HepG2 (cell line): Measurements from ENCODE around the gene RHBDL1. TPM values are rescaled to one million over a fixed set of nuclear protein-coding genes. Genes with fewer than 3 reads are reported as not detected.
A peak's percentile ranks its signal among the peaks of the same experiment; 100 is the strongest.

Experiments
- HOXA9 ChIP-seq: sonication (generic); formaldehyde crosslinking; IDR thresholded peaks from 2 replicates; pipeline ENCODE4 v1.8.1; 2022; ENCODE audit warnings: missing genetic modification reagents, mild to moderate bottlenecking, moderate library complexity, borderline replicate concordance
- KDM3A ChIP-seq: IDR thresholded peaks from 2 replicates; pipeline ENCODE4 v1.6.1; 2018; ENCODE audit warnings: low read depth, missing compliant biosample characterization
- NCOR1 ChIP-seq: fragments of 200-600 bp; sonication (generic); IDR thresholded peaks from 2 replicates; pipeline ENCODE4 v1.7.0; 2017; ENCODE audit warnings: antibody characterized with exemption, low read length, borderline replicate concordance
- RAD21 ChIP-seq: fragments of 450-650 bp; formaldehyde crosslinking; IDR thresholded peaks from 2 replicates; pipeline ENCODE4 v1.5.0; 2020; ENCODE audit warnings: mild to moderate bottlenecking
- SALL1 ChIP-seq: sonication (generic); formaldehyde crosslinking; IDR thresholded peaks from 2 replicates; pipeline ENCODE4 v1.8.0; 2022; ENCODE audit warnings: mild to moderate bottlenecking, missing genetic modification reagents
- SATB2 ChIP-seq: sonication (generic); formaldehyde crosslinking; IDR thresholded peaks from 2 replicates; pipeline ENCODE4 v1.5.0; 2020; ENCODE audit warnings: missing genetic modification reagents
- SMAD9 ChIP-seq: sonication (generic); formaldehyde crosslinking; IDR thresholded peaks from 2 replicates; pipeline ENCODE4 v1.5.1; 2020; ENCODE audit warnings: mild to moderate bottlenecking, missing genetic modification reagents
- STAT5B ChIP-seq: sonication (generic); formaldehyde crosslinking; IDR thresholded peaks from 2 replicates; pipeline ENCODE4 v1.4.0; 2020; ENCODE audit warnings: missing genetic modification reagents
- ZNF121 ChIP-seq: sonication (generic); formaldehyde crosslinking; IDR thresholded peaks from 2 replicates; pipeline ENCODE4 v1.5.0; 2020; ENCODE audit warnings: mild to moderate bottlenecking, missing genetic modification reagents
- ZNF251 ChIP-seq: sonication (generic); formaldehyde crosslinking; IDR thresholded peaks from 2 replicates; pipeline ENCODE4 v1.9.0; 2021; ENCODE audit warnings: mild to moderate bottlenecking, missing genetic modification reagents
- ZNF441 ChIP-seq: sonication (generic); formaldehyde crosslinking; IDR thresholded peaks from 2 replicates; pipeline ENCODE4 v1.7.0; 2021; ENCODE audit warnings: missing genetic modification reagents, borderline replicate concordance
- ZNF563 ChIP-seq: sonication (generic); formaldehyde crosslinking; IDR thresholded peaks from 2 replicates; pipeline ENCODE4 v1.8.0; 2022; ENCODE audit warnings: mild to moderate bottlenecking, moderate library complexity, missing genetic modification reagents
- ZNF746 ChIP-seq: sonication (generic); formaldehyde crosslinking; IDR thresholded peaks from 2 replicates; pipeline ENCODE4 v1.8.0; 2022; ENCODE audit warnings: mild to moderate bottlenecking, missing genetic modification reagents
- polyA plus RNA-seq, 8 experiments: library from polyadenylated mRNA; depleted of rRNA in 3 of 8; stranded (reverse) in 7 of 8; unstranded in 1 of 8; fragments of >200 nt; fragmentation: Illumina TruSeq in 4 of 8; extraction: Trizol in 4 of 8; gene quantifications; 2 replicates each; pipeline versions ENCODE4 v1.2.1 to v1.2.3, GENCODE V29; 2011 to 2016; ENCODE audit warnings: low read depth in 4 of 8, missing spikeins in 1 of 8, mixed read lengths in 1 of 8; ENCODE audit not compliant: insufficient read depth in 1 of 8
- total RNA-seq, 5 experiments: library from RNA; depleted of rRNA; stranded (reverse); fragments of >200 nt; fragmentation: Illumina TruSeq; extraction: Trizol; gene quantifications; 2 replicates each; pipeline ENCODE4 v1.2.3, GENCODE V29; 2016; ENCODE audit warnings: low read depth in 1 of 5
- TF ChIP-seq, protein P1 (sequence below): sonication (generic); formaldehyde crosslinking; IDR thresholded peaks from 2 replicates; pipeline ENCODE4 v1.5.0; 2020; ENCODE audit warnings: missing genetic modification reagents
- TF ChIP-seq, protein P2 (sequence below): sonication (generic); formaldehyde crosslinking; IDR thresholded peaks from 2 replicates; pipeline ENCODE4 v1.8.0; 2022; ENCODE audit warnings: missing genetic modification reagents, mild to moderate bottlenecking, borderline replicate concordance
- TF ChIP-seq, protein P3 (sequence below): sonication (generic); formaldehyde crosslinking; IDR thresholded peaks from 2 replicates; pipeline ENCODE4 v1.9.0; 2021; ENCODE audit warnings: mild to moderate bottlenecking, missing genetic modification reagents
- TF ChIP-seq, protein P4 (sequence below): sonication (generic); formaldehyde crosslinking; IDR thresholded peaks from 2 replicates; pipeline ENCODE4 v1.5.1; 2020; ENCODE audit warnings: missing genetic modification reagents, mild to moderate bottlenecking, borderline replicate concordance

Gene RHBDL1
- total and polyA plus RNA-seq, 2 of the 13 experiments (the other 11 are each of a cell fraction or from before 2014, with no cell fraction given), result 1.8 to 3.8 TPM

DNA sequence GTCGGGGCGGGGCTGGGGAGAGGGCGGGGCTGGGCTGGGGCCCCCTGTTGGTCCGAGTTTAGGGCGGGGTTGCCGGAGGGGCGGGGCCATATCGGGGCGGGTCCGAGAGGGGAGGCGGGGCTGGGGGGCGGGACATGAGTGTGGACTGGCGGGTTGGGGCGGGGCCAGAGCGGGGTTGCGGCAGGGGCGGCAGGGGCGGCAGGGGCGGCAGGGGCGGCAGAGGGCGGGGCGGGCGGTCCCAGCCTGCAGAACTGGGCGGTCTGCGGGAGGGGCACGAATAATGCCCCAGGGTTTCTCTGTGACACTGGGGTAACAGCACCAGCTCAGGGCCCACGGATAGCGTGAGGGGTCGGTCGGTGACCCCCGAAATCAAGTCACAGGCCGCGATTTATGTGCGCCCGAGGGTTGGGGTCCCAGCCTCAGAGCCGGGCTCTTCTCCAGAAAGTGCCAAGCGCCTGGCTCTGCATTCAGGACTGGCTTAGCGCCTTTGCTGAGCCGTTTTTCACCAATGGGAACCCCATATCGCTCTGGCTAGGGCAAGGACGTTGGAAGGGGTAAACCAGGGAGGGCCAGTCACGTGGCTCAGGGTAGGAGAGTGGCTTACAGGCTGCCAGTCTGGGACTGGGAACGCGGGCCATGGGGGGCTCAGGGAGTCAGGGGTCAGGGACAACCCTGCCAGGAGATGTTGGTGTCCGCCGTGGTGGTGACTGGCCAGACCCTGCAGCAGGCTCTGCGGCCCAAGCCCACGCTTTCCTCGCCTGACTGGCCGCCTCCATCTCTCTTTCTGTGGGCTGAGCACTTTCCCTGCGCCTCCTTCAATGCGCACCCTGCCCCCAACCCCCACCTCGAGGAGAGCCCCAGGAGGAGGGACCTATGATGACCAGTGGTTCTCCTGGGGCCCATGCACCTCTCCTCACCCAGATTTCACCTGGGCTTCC lies 38.1 kb upstream of the RHBDL1 start (continued):
- TF ChIP-seq ZNF746 (CRISPR knock-in tag) (no peak), NCOR1 (no peak), SALL1 (CRISPR knock-in tag) (0 out of 2 replicates have a peak, but pooled peaks have one; percentile 18), SATB2 (CRISPR knock-in tag) (no peak), ZNF563 (no peak; the same call in 1 of the 2 replicates), HOXA9 (CRISPR knock-in tag) (no peak), STAT5B (CRISPR knock-in tag) (no peak), ZNF251 (no peak), KDM3A (no peak), ZNF441 (CRISPR knock-in tag) (no peak), RAD21 (no peak), ZNF121 (no peak), SMAD9 (CRISPR knock-in tag) (no peak)
- TF ChIP-seq, protein P1, sequence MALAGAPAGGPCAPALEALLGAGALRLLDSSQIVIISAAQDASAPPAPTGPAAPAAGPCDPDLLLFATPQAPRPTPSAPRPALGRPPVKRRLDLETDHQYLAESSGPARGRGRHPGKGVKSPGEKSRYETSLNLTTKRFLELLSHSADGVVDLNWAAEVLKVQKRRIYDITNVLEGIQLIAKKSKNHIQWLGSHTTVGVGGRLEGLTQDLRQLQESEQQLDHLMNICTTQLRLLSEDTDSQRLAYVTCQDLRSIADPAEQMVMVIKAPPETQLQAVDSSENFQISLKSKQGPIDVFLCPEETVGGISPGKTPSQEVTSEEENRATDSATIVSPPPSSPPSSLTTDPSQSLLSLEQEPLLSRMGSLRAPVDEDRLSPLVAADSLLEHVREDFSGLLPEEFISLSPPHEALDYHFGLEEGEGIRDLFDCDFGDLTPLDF (CRISPR knock-in tag), result no peak
- TF ChIP-seq, protein P2, sequence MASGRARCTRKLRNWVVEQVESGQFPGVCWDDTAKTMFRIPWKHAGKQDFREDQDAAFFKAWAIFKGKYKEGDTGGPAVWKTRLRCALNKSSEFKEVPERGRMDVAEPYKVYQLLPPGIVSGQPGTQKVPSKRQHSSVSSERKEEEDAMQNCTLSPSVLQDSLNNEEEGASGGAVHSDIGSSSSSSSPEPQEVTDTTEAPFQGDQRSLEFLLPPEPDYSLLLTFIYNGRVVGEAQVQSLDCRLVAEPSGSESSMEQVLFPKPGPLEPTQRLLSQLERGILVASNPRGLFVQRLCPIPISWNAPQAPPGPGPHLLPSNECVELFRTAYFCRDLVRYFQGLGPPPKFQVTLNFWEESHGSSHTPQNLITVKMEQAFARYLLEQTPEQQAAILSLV (CRISPR knock-in tag), result peak; percentile 58; the same call in 1 of the 2 replicates
- TF ChIP-seq, protein P3, sequence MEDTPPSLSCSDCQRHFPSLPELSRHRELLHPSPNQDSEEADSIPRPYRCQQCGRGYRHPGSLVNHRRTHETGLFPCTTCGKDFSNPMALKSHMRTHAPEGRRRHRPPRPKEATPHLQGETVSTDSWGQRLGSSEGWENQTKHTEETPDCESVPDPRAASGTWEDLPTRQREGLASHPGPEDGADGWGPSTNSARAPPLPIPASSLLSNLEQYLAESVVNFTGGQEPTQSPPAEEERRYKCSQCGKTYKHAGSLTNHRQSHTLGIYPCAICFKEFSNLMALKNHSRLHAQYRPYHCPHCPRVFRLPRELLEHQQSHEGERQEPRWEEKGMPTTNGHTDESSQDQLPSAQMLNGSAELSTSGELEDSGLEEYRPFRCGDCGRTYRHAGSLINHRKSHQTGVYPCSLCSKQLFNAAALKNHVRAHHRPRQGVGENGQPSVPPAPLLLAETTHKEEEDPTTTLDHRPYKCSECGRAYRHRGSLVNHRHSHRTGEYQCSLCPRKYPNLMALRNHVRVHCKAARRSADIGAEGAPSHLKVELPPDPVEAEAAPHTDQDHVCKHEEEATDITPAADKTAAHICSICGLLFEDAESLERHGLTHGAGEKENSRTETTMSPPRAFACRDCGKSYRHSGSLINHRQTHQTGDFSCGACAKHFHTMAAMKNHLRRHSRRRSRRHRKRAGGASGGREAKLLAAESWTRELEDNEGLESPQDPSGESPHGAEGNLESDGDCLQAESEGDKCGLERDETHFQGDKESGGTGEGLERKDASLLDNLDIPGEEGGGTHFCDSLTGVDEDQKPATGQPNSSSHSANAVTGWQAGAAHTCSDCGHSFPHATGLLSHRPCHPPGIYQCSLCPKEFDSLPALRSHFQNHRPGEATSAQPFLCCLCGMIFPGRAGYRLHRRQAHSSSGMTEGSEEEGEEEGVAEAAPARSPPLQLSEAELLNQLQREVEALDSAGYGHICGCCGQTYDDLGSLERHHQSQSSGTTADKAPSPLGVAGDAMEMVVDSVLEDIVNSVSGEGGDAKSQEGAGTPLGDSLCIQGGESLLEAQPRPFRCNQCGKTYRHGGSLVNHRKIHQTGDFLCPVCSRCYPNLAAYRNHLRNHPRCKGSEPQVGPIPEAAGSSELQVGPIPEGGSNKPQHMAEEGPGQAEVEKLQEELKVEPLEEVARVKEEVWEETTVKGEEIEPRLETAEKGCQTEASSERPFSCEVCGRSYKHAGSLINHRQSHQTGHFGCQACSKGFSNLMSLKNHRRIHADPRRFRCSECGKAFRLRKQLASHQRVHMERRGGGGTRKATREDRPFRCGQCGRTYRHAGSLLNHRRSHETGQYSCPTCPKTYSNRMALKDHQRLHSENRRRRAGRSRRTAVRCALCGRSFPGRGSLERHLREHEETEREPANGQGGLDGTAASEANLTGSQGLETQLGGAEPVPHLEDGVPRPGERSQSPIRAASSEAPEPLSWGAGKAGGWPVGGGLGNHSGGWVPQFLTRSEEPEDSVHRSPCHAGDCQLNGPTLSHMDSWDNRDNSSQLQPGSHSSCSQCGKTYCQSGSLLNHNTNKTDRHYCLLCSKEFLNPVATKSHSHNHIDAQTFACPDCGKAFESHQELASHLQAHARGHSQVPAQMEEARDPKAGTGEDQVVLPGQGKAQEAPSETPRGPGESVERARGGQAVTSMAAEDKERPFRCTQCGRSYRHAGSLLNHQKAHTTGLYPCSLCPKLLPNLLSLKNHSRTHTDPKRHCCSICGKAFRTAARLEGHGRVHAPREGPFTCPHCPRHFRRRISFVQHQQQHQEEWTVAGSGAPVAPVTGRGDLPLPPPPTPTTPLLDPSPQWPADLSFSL (CRISPR knock-in tag), result no peak
- TF ChIP-seq, protein P4, sequence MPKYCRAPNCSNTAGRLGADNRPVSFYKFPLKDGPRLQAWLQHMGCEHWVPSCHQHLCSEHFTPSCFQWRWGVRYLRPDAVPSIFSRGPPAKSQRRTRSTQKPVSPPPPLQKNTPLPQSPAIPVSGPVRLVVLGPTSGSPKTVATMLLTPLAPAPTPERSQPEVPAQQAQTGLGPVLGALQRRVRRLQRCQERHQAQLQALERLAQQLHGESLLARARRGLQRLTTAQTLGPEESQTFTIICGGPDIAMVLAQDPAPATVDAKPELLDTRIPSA (CRISPR knock-in tag), result 0 out of 2 replicates have a peak, but pooled peaks have one; percentile 12
